Mammary epithelial cell (primary cell): ENCODE data around the gene ALB.

Source experiments
- CTCF ChIP-seq, 2 donors: IDR thresholded peaks in 1 of 2; conservative IDR thresholded peaks in 1 of 2; 2 replicates each; pipeline ENCODE4 v1.5.1; 2011 to 2012; ENCODE audit warnings: inconsistent platforms in 2 of 2, low read length in 2 of 2, mild to moderate bottlenecking in 2 of 2, control low read depth in 1 of 2, low read depth in 1 of 2; ENCODE audit not compliant: insufficient read depth in 1 of 2; ENCODE audit errors: extremely low read depth in 1 of 2
- EZH2 ChIP-seq: IDR thresholded peaks from 2 replicates; pipeline ENCODE4 v1.6.1; 2012; ENCODE audit warnings: low read length, inconsistent platforms, borderline replicate concordance

GRCh38 chr4:73404457-73404856 lies 370 bp downstream of the ALB start:
- no peak for TF ChIP-seq EZH2
- no peak for TF ChIP-seq CTCF (conservative IDR thresholded peaks at IDR 0.05 in 1 of 2, IDR thresholded peaks at IDR 0.05 in 1 of 2; ENCODE audit: extremely low read depth in 1 of 2, insufficient read depth in 1 of 2, low read depth in 1 of 2, low read length in 2 of 2)
